OCI-LY3 (cell line): ENCODE results near the gene NDFIP1.

ENCODE experiments used
- EZH2phosphoT487 ChIP-seq: fragments of 200-600 bp; shearing (Covaris generic); IDR thresholded peaks from 2 replicates; pipeline ENCODE4 v1.6.1; 2018; ENCODE audit warnings: antibody characterized with exemption, mixed run types, low read depth
- TF ChIP-seq, protein P1 (sequence below): fragments of 200-600, 300-600 bp; sonication (generic); IDR thresholded peaks from 2 replicates; pipeline ENCODE4 v1.5.1; 2014; ENCODE audit warnings: antibody characterized with exemption, low read length, low read depth

DNA sequence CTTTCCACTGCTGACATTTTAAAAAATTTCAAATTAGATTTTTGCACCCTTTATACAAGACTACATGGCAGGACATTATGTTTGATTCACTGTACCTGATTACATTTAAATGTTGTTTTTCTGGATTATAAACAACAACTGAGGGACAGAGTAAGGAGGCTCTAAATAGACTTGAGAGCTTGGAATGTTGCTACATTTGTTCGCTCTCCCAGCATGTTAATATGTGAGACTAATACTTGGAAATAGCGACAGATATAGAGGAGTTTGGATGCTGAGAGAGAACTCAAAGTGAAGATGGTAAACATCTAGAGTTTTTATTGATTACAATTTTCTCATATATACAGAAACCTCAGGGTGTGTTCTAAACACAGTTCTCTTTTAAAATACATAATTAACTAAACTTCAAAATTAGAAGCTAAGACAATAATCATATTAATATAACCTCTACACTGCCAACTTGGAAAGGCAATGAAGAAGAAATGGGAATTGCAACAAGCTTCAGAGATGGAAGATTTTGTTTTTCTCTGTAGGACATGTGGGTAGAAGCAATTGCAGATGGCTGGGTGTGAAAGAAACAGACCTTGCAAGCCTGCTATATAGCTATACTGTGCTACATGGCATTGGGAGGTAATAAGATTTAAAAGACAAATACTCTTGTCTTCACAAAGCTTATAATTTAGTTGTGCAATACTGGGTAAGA lies 1.4 kb upstream of the NDFIP1 start:
- TF ChIP-seq, protein P1, sequence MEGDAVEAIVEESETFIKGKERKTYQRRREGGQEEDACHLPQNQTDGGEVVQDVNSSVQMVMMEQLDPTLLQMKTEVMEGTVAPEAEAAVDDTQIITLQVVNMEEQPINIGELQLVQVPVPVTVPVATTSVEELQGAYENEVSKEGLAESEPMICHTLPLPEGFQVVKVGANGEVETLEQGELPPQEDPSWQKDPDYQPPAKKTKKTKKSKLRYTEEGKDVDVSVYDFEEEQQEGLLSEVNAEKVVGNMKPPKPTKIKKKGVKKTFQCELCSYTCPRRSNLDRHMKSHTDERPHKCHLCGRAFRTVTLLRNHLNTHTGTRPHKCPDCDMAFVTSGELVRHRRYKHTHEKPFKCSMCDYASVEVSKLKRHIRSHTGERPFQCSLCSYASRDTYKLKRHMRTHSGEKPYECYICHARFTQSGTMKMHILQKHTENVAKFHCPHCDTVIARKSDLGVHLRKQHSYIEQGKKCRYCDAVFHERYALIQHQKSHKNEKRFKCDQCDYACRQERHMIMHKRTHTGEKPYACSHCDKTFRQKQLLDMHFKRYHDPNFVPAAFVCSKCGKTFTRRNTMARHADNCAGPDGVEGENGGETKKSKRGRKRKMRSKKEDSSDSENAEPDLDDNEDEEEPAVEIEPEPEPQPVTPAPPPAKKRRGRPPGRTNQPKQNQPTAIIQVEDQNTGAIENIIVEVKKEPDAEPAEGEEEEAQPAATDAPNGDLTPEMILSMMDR, result no peak
- no peak for TF ChIP-seq EZH2phosphoT487
